HepG2 (cell line): ENCODE results near the gene UBE3D. TPM values are rescaled to one million over a fixed set of nuclear protein-coding genes. Genes with fewer than 3 reads are reported as not detected.
A peak's percentile ranks its signal among the peaks of the same experiment; 100 is the strongest.

ENCODE experiments used
- ATAC-seq: fragments of 200-7000 bp; cut with Tn5 transposase; 3 replicates; pipeline ENCODE4 v1.9.1; 2020; ENCODE audit warnings: mild to moderate bottlenecking, moderate library complexity
- BruUV-seq: library from RNA; stranded (reverse); fragments of 400-500 nt; replicated peaks from 2 replicates; lab custom pipeline; 2021; lab: Mats Ljungman, UMichigan
- CTCF ChIA-PET: fragments of 300-600 bp; formaldehyde crosslinking; extraction: SDS; loops from one replicate; lab custom pipeline; 2021; ENCODE audit warnings: low total read pairs, inconsistent platforms, low intra/inter-chr PET ratio; lab: Yijun Ruan, JAX
- POLR2A ChIA-PET: fragments of 350-600 bp; sonication (Branson Sonifier 250); formaldehyde crosslinking; loops from one replicate; lab custom pipeline; 2020; ENCODE audit warnings: antibody characterized with exemption, inconsistent platforms; lab: Yijun Ruan, JAX
- DNase-seq: peaks from one replicate; pipeline ENCODE4 v3.0.0-alpha.2; 2015; ENCODE audit warnings: low spot score
- FAIRE-seq: peaks from 3 replicates; lab custom pipeline; 2011; peaks lifted over from hg19 to GRCh38; lab: Jason Lieb, UNC
- H2AFZ ChIP-seq: one replicate; pipeline ENCODE4 v1.6.1; 2011; ENCODE audit warnings: low read length, inconsistent platforms
- H3K27ac ChIP-seq: fragments of 300-600 bp; 3 replicates; pipeline ENCODE4 v1.8.0; 2011; ENCODE audit warnings: mixed run types, mild to moderate bottlenecking, mixed read lengths, low read length, inconsistent platforms; ENCODE audit not compliant: insufficient read depth; ENCODE audit errors: extremely low read length
- H3K27me3 ChIP-seq, 2 experiments: fragments of 200-600 bp in 1 of 2; 2 replicates in 1 of 2; 3 replicates in 1 of 2; pipeline versions ENCODE4 v1.6.0 to v1.8.0; 2011; ENCODE audit warnings: low read length in 2 of 2, mild to moderate bottlenecking in 2 of 2, moderate library complexity in 2 of 2, inconsistent platforms in 1 of 2; ENCODE audit not compliant: insufficient read depth in 2 of 2, control insufficient read depth in 1 of 2
- H3K36me3 ChIP-seq, 2 experiments: fragments of 200-600 bp in 1 of 2; replicated peaks in 1 of 2; 2 replicates in 1 of 2; 3 replicates in 1 of 2; pipeline versions ENCODE4 v1.5.1 to v1.8.0; 2011; ENCODE audit warnings: low read length in 2 of 2, inconsistent platforms in 1 of 2; ENCODE audit not compliant: insufficient read depth in 2 of 2, control insufficient read depth in 1 of 2
- H3K4me1 ChIP-seq: 2 replicates; pipeline ENCODE4 v1.5.1; 2012; ENCODE audit warnings: low read length, inconsistent platforms; ENCODE audit not compliant: insufficient read depth
- H3K4me2 ChIP-seq: 2 replicates; pipeline ENCODE4 v1.6.0; 2011; ENCODE audit warnings: low read depth, low read length, inconsistent platforms
- H3K4me3 ChIP-seq, 3 experiments: fragments of 200-600 bp in 1 of 3; sonication (generic), shearing (Covaris generic) in 1 of 3; replicated peaks in 1 of 3; 2 replicates each; pipeline ENCODE4 v1.5.1; 2011 to 2016; ENCODE audit warnings: low read length in 3 of 3, inconsistent platforms in 2 of 3, low read depth in 2 of 3, mild to moderate bottlenecking in 2 of 3, control low read depth in 1 of 3, mixed read lengths in 1 of 3; ENCODE audit not compliant: insufficient read depth in 1 of 3
- H3K79me2 ChIP-seq: one replicate; pipeline ENCODE4 v1.6.1; 2011; ENCODE audit warnings: low read length, inconsistent platforms; ENCODE audit not compliant: insufficient read depth
- H3K9ac ChIP-seq: 2 replicates; pipeline ENCODE4 v1.6.0; 2011; ENCODE audit warnings: mild to moderate bottlenecking, low read depth, low read length, inconsistent platforms; ENCODE audit not compliant: insufficient read depth
- H3K9me3 ChIP-seq: 2 replicates; pipeline ENCODE4 v1.5.1; 2012; ENCODE audit warnings: mild to moderate bottlenecking, low read length
- H4K20me1 ChIP-seq: 2 replicates; pipeline ENCODE4 v1.6.0; 2011; ENCODE audit warnings: inconsistent platforms, mild to moderate bottlenecking, low read length, moderate library complexity; ENCODE audit not compliant: insufficient read depth
- ASH2L ChIP-seq: fragments of 300-600, 200-600 bp; sonication (generic); IDR thresholded peaks from 2 replicates; pipeline ENCODE4 v1.7.0; 2017; ENCODE audit warnings: low read depth, mild to moderate bottlenecking, moderate library complexity, mixed read lengths, low read length; ENCODE audit not compliant: insufficient read length
- CREM ChIP-seq, 2 experiments: sonication (generic) in 1 of 2; formaldehyde crosslinking in 1 of 2; IDR thresholded peaks; 2 replicates each; pipeline versions ENCODE4 v1.4.0 to v1.6.1; 2016 to 2020; ENCODE audit warnings: antibody characterized with exemption in 1 of 2, mild to moderate bottlenecking in 1 of 2, missing genetic modification reagents in 1 of 2
- RAD21 ChIP-seq: fragments of 450-650 bp; formaldehyde crosslinking; IDR thresholded peaks from 2 replicates; pipeline ENCODE4 v1.5.0; 2020; ENCODE audit warnings: mild to moderate bottlenecking
- SMC3 ChIP-seq: IDR thresholded peaks from 2 replicates; pipeline ENCODE4 v1.6.1; 2011; ENCODE audit warnings: low read length, improper control_type of control experiment
- SSRP1 ChIP-seq: IDR thresholded peaks from 2 replicates; pipeline ENCODE4 v1.6.1; 2016; ENCODE audit warnings: control low read depth
- STAG1 ChIP-seq: sonication (generic); formaldehyde crosslinking; IDR thresholded peaks from 2 replicates; pipeline ENCODE4 v1.4.0; 2020; ENCODE audit warnings: missing genetic modification reagents
- WGBS: methylation state at CpG from one replicate; pipeline ENCODE4 v1.1.6; 2017; ENCODE audit warnings: low lambda C conversion rate; 5-methylcytosine and 5-hydroxymethylcytosine counted together
- in situ Hi-C: cut with HindIII; loops from 2 replicates; pipeline ENCODE4 v1.10.0; 2017; ENCODE audit warnings: low pct_unique_long_range_greater_than_20kb; ENCODE audit not compliant: extremely low pct_ligation_motif_present
- intact Hi-C: fragments of 100-400 bp; cut with micrococcal nuclease; formaldehyde crosslinking; loops from one replicate; pipeline ENCODE4 v1.10.0; 2022; ENCODE audit not compliant: unreplicated experiment
- polyA plus RNA-seq, 8 experiments: library from polyadenylated mRNA; depleted of rRNA in 3 of 8; stranded (reverse) in 7 of 8; unstranded in 1 of 8; fragments of >200 nt; fragmentation: Illumina TruSeq in 4 of 8; extraction: Trizol in 4 of 8; gene quantifications; 2 replicates each; pipeline versions ENCODE4 v1.2.1 to v1.2.3, GENCODE V29; 2011 to 2016; ENCODE audit warnings: low read depth in 4 of 8, missing spikeins in 1 of 8, mixed read lengths in 1 of 8; ENCODE audit not compliant: insufficient read depth in 1 of 8
- total RNA-seq, 5 experiments: library from RNA; depleted of rRNA; stranded (reverse); fragments of >200 nt; fragmentation: Illumina TruSeq; extraction: Trizol; gene quantifications; 2 replicates each; pipeline ENCODE4 v1.2.3, GENCODE V29; 2016; ENCODE audit warnings: low read depth in 1 of 5
- TF ChIP-seq, protein P1 (sequence below): sonication (generic); formaldehyde crosslinking; IDR thresholded peaks from 2 replicates; pipeline ENCODE4 v1.5.0; 2020; ENCODE audit warnings: mild to moderate bottlenecking, missing genetic modification reagents, moderate library complexity

Gene UBE3D
- total and polyA plus RNA-seq, 2 of the 13 experiments (the other 11 are each of a cell fraction or from before 2014, with no cell fraction given): 5.1 to 11.4 TPM

DNA sequence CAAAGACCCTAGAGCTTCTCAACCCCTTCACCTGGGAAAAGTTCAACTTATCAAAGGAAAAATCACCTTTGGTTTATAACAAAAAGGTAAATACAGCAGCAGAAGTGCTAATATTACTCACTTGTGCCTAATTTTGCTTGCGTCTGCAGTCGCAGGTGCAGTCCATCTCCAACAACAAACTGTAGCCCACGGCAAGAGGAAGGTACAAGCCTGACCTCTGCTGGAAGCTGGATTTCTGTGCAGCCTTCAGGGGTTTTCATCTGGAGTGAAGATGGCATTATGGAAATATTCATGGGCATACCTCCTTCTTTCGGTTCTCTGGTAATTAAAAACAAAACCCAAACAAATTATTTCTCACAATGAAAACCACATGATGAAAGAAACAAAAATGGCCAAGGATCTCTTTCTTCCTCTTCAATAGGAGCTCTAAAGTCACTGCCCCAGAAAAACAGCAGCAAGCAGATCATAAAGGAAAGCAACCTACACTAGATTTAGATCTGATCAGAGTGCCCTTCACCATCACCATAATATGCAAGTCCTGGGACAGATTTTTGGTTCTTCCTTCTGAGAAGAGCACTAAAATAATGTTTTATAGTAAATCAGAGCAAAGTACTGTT is 7.8 kb downstream of the UBE3D start:
- peaks cover 12 to 21% of the 10 kb centered on the region in 2 experiments for H3K36me3 ChIP-seq
- ATAC-seq: peak; percentile 90
- POLR2A ChIA-PET: no interaction called here
- DNase-seq: peak; percentile 42
- no peak overlapping the region for H3K4me2 ChIP-seq
- no peaks in the 10 kb centered on the region for H3K79me2 ChIP-seq
- FAIRE-seq: peak; percentile 55
- H3K27me3 ChIP-seq: no peaks in the 10 kb centered on the region
- no peaks in the 10 kb centered on the region for H3K4me1 ChIP-seq
- no peak overlapping the region for H3K9ac ChIP-seq
- H2AFZ ChIP-seq: no peak overlapping the region
- BruUV-seq: no TSS peak
- no peaks in the 10 kb centered on the region for H3K9me3 ChIP-seq
- CTCF ChIA-PET: interaction anchor here (1.1 to 2.0 kb wide), 2 partner anchors 787 to 806 kb away, joined by 4 to 9 read pairs; no protein-coding TSS in a partner anchor
- H4K20me1 ChIP-seq: no peaks in the 10 kb centered on the region
- TF ChIP-seq SSRP1 (CRISPR knock-in tag): no peak
- no peak for TF ChIP-seq CREM (IDR thresholded peaks at IDR 0.05)
- no peak for TF ChIP-seq CREM (CRISPR knock-in tag; IDR thresholded peaks at IDR 0.05)
- peak; percentile 87 for TF ChIP-seq STAG1 (CRISPR knock-in tag)
- peak; percentile 37; the same call in 1 of the 2 replicates for TF ChIP-seq RAD21
- peak; percentile 24 for TF ChIP-seq ASH2L
- peak; percentile 71 for TF ChIP-seq SMC3
- TF ChIP-seq, protein P1, sequence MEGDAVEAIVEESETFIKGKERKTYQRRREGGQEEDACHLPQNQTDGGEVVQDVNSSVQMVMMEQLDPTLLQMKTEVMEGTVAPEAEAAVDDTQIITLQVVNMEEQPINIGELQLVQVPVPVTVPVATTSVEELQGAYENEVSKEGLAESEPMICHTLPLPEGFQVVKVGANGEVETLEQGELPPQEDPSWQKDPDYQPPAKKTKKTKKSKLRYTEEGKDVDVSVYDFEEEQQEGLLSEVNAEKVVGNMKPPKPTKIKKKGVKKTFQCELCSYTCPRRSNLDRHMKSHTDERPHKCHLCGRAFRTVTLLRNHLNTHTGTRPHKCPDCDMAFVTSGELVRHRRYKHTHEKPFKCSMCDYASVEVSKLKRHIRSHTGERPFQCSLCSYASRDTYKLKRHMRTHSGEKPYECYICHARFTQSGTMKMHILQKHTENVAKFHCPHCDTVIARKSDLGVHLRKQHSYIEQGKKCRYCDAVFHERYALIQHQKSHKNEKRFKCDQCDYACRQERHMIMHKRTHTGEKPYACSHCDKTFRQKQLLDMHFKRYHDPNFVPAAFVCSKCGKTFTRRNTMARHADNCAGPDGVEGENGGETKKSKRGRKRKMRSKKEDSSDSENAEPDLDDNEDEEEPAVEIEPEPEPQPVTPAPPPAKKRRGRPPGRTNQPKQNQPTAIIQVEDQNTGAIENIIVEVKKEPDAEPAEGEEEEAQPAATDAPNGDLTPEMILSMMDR (CRISPR knock-in tag): peak; percentile 76
- TF ChIP-seq, all 625 proteins: peak for 5
- WGBS: 47% methylated on average over 4 of the region's 4 CpGs
- H3K27ac ChIP-seq: no peak overlapping the region
- intact Hi-C loops (loop anchor here (1.0 to 10.0 kb wide), 3 partner anchors 273 to 695 kb away; partner anchors contain the start of gene TPBG), in situ Hi-C loops (loop anchor here (5.0 to 25.0 kb wide), 3 partner anchors 471 to 786 kb away; partner anchors contain the start of gene TPBG)
- H3K4me3 ChIP-seq: no peak overlapping the region
